Endometrial microvascular endothelial cells (primary cell): ENCODE data around the gene BHMT. TPM values are rescaled to one million over a fixed set of nuclear protein-coding genes. Genes with fewer than 3 reads are reported as not detected.

Experiments
- in situ Hi-C: cut with HindIII; loops from 2 replicates; pipeline ENCODE4 v1.10.0; 2017; ENCODE audit warnings: low sequenced_read_pairs, low pct_unique_long_range_greater_than_20kb; ENCODE audit errors: inconsistent ontology term
- total RNA-seq: library from RNA; depleted of rRNA; stranded (reverse); fragments of >200 nt; gene quantifications from one replicate; pipeline ENCODE4 v1.2.3, GENCODE V29; 2015; ENCODE audit errors: inconsistent ontology term

The BHMT gene
- total RNA-seq, 1 donor from 2014 or later: not detected

- in situ Hi-C loops: no loop called here
Observed at GRCh38 chr5:79109527-79110492, 1.8 kb upstream of the BHMT start.

GRCh38 chr5:79111960-79112702, 522 bp downstream of the BHMT start:
- in situ Hi-C loops: no loop called here

- in situ Hi-C loops: no loop called here
Observed at GRCh38 chr5:79112703-79113058, 1.1 kb downstream of the BHMT start.

- in situ Hi-C loops: no loop called here
Observed at GRCh38 chr5:79119486-79119885, 7.9 kb downstream of the BHMT start.

- in situ Hi-C loops: no loop called here
Observed at GRCh38 chr5:79120221-79120620, 8.6 kb downstream of the BHMT start.

- in situ Hi-C loops: no loop called here
Observed at GRCh38 chr5:79122973-79123372, 11.4 kb downstream of the BHMT start.

GRCh38 chr5:79124607-79125006, 13.0 kb downstream of the BHMT start:
- in situ Hi-C loops: no loop called here

GRCh38 chr5:79130781-79131180, 19.2 kb downstream of the BHMT start:
- in situ Hi-C loops: no loop called here

GRCh38 chr5:79133121-79133656, 21.6 kb downstream of the BHMT start:
- in situ Hi-C loops: no loop called here

- in situ Hi-C loops: no loop called here
Observed at GRCh38 chr5:79133657-79134451, 22.2 kb downstream of the BHMT start.

- in situ Hi-C loops: no loop called here
Observed at GRCh38 chr5:79135790-79136553, 24.4 kb downstream of the BHMT start.

- in situ Hi-C loops: no loop called here
Observed at GRCh38 chr5:79136618-79137017, 25.0 kb downstream of the BHMT start.

GRCh38 chr5:79140553-79140952, 28.9 kb downstream of the BHMT start:
- in situ Hi-C loops: no loop called here

GRCh38 chr5:79143684-79144379, 32.2 kb downstream of the BHMT start:
- in situ Hi-C loops: no loop called here

GRCh38 chr5:79147076-79147475, 35.5 kb downstream of the BHMT start:
- in situ Hi-C loops: no loop called here

GRCh38 chr5:79149433-79149832, 37.8 kb downstream of the BHMT start:
- in situ Hi-C loops: no loop called here

GRCh38 chr5:79151942-79152671, 40.5 kb downstream of the BHMT start:
- in situ Hi-C loops: no loop called here
